Embryonic facial prominence (tissue), 1 donor: ENCODE measurements around the gene ATF6B.

Experiments
- DNase-seq: peaks from one replicate; pipeline ENCODE4 v3.0.0-alpha.2; 2016; ENCODE audit errors: extremely low spot score

ATF6B gene

DNA sequence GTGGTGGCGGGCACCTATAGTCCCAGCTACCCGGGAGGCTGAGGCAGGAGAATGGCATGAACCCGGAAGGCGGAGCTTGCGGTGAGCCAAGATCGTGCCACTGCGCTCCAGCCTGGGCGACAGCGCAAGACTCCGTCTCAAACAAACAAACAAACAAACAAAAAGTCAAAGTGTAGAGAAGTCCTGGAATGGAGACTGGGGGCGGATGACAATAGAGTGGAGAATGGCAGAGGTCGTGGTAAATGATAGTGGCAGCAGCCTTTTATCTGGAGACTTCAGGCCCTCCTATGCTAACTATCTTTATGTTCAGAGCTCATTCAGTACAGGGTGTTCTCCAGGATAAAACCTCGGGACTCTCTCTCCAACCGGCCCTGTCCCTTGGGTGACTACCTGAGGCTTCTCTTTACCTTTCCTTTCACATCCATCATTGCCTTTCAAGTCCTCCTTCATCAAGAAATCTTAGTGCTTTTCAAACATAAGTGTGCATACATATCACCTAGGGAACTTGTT is 3.4 kb upstream of the ATF6B start:
- DNase-seq: no peak

DNA sequence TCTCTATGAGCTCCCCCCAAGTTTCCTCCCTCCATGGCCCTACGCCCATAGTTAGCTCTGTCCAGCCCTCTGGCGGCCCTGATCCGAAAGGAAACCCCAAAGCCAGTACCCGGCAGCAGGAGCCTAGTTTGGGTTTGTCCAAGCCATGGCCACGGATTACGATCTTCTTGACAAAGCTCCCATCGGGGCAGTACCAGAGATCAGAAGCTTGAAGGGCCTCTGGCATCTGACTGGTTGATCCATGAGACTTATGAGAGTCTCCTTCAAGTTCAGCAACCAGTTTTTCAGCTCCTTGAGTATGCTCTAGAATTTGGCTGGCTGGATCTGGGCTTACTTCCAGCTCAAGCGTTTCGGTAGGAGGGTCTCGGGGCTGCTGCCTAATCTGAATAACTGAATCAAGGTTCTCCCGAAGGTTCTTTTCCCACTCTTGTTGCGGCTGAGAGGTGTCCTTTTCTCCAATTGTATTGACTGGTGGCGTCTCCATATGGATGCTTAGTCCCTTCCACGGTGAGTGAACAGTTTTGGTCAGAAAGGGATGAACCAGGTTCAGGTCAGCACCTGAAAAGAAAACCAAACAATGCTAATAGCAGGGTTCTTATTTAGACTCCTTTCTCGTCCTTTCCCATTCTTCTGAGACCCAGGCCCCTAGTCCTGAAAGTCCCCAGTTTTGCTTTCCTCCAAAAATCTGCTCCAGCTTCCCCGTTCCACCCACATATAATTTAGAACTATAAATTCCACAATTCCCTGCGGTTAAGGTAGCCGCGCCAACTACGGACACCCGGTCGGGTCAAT is 1.4 kb upstream of the ATF6B start:
- DNase-seq: no peak

DNA sequence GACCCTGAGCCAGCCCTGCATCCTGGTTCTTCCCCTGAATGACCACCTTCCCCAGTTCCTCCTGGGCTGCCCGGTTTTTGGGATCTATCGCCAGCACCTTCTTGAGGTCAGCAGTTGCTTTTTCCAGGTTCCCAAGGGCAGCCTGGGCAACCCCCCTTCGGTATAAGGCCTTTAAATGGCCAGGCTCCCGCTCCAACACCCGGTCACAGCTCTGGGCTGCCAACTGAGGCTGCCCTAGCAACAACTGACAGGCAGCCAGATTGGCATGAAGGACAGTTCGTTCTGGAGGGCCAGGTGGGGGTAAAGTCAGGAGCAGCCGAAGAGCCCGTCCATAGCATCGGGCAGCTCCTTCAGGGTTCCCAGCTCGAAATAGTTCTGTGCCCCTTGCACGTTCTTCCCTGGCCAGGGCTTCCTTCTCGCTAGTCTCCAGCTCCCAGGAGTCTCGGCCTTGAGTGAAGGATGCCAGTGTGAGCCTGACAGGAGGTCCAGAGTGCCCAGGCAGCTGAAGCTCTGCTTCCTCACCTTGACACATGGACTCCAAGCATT is 778 bp upstream of the ATF6B start:
- DNase-seq: no peak

DNA sequence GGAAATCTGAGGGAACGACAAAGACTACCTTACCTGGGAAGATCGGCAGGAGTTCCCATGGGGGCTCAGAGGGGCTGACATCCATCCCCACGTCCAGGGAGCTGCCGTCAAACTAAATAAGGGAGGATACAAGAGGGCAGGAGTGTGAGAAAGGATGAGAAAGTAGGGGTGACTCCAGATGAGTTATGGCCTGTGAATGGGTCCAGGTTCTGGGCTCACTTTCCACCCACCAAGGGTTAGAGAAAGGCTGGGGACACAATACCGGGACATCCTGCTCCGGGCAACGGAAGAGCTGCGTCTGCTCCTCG is 683 bp downstream of the ATF6B start:
- DNase-seq: no peak

DNA sequence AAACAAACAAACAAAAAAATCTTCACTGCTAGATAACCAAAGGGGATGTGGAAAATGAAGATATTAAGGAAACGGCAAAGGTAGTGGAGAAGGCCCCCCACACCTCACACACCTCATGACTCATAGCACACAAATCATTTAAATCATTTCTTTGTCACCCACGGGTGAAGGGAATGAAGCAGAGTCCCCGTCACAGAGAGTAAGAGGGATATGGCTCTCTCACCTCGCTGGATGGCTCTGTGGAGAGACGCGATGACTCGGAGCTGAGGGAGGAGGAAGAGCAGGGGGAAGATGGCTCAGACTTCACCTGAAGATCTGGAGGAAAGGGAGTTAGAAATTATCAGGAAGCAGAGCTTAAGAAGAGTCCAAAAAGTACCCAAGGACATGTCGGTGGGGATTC is 1.2 kb downstream of the ATF6B start:
- DNase-seq: no peak

DNA sequence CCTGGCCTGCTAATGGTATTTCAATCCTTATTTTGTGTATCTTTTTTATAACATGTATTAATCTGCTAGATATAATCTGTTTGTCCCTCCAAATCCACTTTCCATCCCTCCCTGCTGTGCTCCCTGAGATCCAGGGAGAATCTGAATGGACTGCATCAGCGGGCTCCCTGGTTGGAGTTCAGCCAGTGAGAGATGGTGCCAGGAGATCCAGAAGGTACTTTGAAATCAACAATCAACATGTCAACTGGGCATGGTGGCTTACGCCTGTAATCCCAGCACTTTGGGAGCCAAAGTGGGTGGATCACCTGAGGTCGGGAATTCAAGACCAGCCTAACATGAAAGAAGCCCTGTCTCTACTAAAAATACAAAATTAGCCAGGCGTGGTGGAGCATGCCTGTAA is 4.4 kb downstream of the ATF6B start:
- DNase-seq: no peak

DNA sequence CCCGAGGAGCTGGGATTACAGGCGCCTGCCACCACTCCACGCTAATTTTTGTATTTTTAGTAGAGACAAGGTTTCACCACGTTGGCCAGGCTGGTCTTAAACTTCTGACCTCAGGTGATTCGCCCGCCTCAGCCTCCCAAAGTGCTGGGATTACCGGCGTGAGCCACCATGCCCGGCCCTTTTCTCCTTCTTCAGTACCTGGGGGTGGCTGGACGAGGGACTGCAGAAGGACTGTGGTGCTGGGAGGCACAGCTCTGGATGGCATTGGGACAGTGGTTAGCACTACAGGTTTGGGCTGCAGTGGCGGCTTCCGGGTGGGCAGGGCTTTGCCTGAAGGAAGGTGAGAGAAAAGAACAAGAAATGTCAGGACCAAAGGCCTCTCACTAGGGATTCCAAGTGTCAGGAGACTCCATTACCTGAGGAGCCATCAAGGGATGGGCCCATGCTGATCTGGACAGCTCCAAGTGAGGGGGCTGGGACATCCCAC is 7.4 kb downstream of the ATF6B start:
- no peak for DNase-seq

DNA sequence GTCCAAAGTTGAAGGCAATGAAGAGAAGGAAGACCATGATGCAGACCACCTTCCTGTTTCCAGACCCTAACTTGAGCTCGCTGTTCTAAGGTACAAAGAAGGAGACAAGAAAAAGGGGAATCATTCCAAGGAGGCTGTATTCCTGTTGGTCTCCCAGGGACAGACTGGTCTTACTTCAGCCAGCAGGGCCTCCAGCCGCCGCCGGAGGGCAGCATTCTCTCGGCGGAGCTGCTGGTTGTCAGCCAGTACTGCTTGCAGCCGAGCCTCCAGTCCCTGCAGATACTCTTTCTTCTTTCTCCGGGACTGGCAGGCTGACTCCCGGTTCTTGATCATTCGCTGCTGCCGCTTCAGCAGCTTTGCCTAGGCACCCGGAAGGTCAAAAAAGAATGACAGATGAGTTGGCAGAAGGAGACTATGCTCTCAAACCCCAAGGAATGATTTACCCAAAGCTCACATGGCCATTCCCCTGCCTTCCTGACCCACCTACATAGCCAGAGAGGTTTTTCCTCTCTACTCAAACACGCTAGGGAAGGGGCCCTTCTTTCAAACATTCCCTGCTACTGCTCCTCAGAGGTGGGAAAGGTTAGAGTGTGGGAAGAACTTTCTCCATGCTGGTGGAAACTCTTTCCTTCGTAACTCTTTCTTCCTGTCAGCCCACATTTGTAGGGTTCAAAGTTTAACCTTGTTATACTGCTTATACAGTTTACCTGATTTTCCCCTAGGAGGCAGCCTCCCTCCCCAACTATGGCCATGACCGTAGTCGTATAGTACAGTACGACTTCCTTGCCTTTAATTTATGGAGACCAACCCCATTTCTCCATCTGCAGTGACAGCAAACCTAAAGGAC is 9.0 kb downstream of the ATF6B start:
- peak; percentile 83 for DNase-seq

DNA sequence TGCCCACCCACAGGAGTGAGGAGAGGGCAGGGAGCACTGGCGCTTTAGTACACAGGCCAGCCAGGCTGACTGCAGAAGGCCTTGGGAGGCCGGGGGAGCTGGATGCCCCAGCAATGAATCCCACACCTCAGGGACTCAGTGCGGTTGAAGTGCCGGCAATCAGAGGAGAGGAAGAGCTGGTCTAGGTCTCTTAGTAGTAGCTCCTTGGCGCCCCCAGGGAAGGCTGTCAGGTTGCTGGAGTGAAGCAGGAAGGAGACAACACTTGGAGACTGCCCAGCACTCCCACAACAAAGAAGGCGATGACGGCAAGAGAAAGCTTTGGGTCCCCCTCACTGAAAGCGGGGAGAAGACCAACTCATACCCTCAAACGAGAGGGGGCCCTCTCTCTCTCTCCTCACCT is 10.6 kb downstream of the ATF6B start:
- DNase-seq: no peak

DNA sequence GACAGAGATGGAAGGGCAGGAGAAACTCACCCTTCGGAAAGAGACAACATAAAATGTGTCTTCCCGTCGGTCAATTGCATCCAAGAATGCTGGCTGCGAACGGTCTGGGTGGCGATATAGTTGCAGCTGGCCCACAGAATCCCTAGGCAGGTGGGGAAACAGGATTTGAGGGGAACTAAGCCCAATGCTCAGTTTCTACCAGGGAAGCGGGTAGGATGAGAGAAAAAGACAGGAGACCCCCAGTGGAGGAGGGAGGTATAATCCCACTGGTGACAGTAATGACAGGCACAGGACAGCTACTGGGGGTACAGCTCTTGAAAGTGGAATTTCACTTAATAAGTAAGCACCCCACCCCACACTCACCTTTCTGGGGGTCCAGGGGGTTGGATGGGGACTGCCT is 11.4 kb downstream of the ATF6B start:
- no peak for DNase-seq

DNA sequence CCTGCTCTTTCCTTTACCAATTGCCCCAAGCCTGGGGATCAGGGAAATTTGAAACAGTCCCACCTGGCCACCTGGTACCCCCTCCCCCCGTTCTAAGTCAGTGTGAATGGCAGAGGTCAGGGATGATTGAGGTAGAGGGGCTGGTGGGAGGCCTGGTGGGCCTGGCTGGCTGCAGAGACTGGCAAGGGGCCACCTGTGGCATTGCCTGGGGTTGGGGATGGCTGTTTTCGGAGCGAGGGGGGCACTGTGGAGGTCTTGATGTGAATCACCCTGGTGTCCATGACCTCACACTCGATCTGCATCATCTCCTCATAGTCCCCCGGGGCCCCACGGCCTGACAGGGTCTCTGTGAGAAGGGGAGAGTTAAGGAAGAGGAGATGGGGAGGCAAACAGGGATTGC is 12.4 kb downstream of the ATF6B start:
- no peak for DNase-seq

DNA sequence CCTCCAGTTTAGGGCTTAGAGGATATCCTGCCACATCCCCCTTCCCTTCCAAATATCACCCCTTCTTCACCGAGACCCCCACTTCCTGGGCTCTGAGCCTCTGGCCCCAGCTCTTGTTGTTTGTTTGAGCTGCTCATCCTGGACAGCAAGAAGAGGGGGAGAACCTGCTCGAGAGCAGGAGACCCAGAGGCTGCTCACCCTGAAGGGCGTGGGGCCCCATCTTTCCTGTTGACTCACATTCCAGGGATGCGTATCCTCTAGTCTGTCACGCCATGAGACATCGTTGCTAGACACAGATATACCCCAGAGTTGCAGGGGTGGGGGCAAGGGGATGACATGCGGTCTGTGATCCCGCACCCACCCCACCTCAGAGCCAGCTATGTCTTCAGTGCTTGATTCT is 13.2 kb downstream of the ATF6B start:
- no peak for DNase-seq

DNA sequence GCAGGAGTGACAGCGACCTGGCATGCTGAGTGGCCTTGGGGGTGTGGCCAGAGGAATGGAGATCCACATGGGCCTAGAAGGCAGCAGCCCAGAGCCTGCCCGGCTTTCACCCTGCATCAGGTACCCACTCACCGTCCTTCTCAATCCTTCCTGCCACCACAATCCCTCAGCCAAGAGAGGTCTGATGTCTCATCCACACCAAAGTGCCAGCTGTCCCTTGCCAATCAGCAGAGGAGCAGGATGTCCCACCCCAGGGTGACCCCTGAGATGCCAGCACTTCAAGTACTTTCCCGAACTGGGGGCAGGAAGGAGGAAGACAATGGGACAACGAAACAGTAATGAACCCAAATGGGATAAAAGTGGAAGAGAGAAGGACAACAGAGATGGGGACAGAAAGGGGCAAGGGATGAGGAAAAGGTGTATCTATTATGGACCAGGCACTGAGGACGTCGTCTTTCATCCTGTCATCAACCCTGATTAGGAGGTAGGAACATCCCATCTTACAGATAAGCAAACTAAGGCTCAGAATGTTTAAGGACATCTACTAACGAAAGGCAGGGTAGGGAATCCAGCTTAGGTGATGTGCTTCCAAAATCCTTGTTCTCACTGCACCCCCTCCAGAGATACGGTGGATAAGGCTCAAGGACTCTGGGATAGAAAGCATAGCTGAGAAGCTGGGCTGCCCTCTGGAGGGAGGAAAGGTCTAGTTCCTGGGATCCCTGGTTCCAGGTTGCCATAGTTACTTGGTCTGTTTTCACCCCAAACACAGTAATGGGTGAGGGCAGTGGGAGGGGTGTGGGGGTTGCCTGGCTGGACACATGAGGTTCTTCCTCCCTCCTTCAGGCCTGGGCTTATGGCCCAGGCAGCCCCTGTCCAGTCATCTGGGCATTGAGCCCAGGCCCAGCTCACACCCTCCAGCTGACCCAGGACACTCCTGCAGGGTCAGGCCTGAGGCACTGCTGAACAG is 14.4 kb downstream of the ATF6B start:
- DNase-seq: no peak

DNA sequence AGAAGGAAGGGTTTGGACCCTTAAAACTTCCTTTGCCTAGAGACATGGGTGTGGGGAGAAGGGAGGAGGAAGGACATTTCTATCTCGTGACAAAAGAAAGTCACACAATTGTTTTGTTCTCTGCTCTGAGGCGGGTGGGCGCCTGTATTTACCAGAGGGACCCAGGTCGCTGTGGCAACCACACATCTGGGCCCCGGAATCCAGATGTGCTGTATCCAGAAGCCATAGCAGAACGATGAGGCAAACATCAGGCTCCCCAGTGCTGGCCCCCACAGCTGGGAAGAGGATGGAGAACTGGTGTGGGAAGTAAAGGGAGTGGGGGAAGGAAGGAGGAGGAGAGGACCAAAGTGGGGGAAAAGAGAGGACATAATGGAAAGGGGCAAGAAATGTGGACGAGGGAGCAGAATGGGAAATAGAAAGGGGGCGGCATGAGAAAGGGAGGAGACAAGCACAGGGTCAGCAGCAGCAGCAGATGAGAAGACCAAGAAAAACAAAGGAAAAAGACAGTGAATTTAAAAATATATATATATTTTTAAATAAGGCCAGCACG is 15.5 kb downstream of the ATF6B start:
- DNase-seq: no peak

DNA sequence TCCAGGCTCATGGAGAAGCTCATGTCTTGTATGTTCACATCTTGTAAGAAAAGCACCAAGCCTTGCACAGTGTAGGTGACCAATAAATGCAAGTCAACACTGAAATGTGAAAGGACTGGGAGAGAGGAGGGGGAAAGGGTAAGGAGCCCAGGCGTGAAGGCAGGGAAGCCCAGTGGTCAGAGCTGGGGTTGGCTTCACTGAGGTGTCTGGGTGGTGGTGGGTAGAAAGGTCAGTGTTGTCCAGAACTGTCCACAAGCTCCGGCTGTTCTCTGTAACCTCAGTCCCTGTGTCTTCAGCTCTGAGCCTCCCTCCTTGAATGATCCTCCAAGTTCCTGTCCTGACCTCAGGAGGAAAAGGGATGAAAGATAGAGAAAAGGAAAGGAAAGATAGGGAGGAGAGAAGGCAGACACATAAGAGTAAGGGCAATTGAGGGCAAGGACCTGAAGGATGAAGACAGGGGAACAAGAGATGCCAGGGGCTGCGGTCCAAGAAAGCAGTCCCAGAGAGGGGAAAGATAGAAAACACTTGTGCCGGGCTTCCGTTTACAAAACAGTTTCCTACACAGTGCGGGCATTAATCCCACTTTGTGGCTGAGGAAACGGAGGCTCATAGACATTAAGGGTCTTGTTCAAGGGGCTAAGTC is 16.5 kb downstream of the ATF6B start:
- DNase-seq: no peak

DNA sequence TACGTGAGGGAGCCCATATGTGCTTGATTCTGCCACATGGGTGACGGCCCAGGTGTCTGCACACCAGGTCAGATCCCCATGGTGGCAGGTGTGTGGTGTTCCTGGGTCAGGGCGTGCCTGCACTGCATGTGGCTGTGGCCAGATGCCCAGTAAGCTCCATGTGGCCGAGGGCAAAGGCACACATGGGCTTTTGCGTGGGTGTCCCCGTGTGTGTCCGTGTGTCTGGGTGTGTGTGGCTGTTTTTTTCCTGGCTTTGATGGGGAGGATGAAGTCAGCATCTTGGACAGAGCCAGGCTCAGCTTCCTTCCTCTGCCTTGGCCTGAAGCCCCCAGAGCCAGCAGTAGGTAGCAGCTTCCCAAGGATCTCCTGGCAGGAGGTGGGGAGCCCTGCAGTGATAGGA is 17.4 kb downstream of the ATF6B start:
- DNase-seq: no peak

DNA sequence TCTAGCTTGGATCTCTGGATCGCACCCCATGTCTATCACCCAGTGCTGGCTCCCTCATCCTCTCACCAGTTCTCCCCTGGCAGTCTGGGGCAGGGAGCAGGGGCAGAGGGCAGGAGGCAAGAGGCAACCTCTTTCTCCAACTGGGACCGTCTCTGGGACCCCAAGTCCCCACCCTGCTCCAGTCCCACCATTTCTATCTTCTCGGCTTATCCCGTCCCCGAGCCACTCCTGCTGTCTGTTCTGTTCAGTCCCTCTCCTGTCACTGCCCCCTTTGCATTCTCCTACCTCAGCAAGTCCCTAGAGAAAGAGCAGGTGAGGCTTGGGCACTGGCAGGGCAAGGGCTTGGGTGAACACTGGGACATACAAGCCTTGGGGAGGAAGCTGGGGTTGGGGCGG is 18.3 kb downstream of the ATF6B start:
- DNase-seq: no peak

DNA sequence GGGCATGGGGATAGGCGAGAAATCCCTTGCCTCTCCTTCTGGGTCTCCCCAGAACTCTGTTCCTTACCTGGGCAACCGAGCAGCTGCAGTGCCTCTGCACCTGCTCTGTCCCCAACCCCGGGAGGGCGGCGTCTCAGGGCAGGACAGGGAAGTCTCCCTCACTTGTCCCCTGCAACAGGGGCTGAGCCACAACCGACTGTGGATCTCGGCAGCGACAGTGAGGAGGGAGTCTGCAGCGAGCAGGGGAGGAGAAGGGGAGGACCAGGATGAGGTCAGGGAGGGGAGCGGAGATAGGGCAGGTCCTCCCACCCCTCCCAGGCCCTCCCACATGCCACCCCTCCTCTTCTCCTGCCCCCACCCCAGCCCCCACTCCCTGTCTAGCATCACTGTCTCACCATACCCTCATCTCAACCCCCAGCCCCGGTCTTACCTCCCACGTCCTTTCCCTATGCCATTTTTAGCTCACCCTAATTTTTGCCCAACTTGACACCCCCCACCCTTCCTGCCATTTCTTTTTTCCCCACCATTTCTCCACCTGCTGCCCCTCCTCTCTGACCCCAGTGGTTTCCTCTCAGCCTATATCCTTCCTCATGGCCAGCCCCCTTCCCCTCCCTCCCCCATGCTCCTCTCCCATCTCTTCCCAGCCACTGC is 18.8 kb downstream of the ATF6B start, which contains the start of gene TNXB:
TNXB (minus strand) TSS at position 225 of the 651 bp plus-strand sequence. CDS start 11,140 bp downstream, outside the sequence.
- DNase-seq: no peak

DNA sequence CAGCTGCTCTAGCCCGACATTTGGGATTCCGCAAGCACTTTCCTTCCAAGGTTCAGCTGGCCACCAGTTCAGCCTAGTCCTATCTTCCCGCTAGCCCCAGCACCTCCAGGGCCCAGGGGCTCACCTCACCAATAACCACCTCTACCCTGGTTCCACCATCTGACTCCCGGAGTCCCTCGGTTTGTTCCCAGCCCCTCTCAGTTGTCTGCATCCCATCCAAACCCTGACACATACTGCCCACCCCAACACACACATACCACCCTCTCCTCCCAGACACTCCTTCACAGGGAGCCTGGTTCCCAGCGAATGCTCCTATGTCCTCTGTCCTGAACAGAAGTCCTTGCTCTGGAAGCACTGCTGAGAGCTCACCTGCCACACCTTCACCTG is 19.3 kb downstream of the ATF6B start:
- no peak for DNase-seq

DNA sequence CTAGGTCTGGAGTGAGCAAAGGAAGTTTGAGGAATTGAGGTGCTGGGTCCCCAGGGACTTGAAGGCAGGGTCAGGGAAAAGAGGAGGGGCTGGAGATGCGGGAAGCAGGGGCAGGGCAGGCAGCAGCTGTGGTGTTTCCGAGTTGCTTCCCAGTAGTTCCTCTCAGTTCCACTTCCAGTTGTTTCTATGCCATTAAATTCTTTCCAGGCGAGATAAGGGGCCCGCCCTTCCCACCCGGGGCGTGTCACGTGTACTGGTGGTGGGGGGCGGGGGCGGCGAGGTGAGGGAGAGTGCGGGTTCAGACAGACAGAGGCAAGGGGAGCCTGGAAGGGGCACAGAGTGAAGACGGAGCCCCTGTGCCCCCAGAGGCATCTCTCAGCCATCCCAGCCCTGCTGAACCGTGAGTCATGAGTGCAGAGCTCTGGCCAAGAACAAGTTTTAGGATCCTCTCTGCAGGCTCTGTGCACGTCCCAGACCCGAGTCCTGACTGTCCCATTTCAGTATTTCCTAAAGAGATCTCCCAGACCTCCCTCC is 19.9 kb downstream of the ATF6B start:
- no peak for DNase-seq
